HEK293T (cell line): ENCODE results near the gene TMEM204.

Source experiments
- CTCF ChIA-PET: fragments of 350-600 bp; formaldehyde crosslinking; extraction: SDS; loops from one replicate; lab custom pipeline; 2021; ENCODE audit warnings: antibody characterized with exemption, inconsistent platforms; lab: Yijun Ruan, JAX
- POLR2A ChIA-PET: fragments of 350-600 bp; formaldehyde crosslinking; extraction: SDS; loops from one replicate; lab custom pipeline; 2020; ENCODE audit warnings: antibody characterized with exemption, inconsistent platforms; lab: Yijun Ruan, JAX
- DNase-seq: peaks from one replicate; pipeline ENCODE4 v3.0.0; 2012; ENCODE audit warnings: mixed read lengths; ENCODE audit errors: extremely low spot score
- ARNT ChIP-seq: fragments of 450-650 bp; IDR thresholded peaks from 2 replicates; pipeline ENCODE4 v1.6.1; 2017; ENCODE audit warnings: mild to moderate bottlenecking
- BHLHE40 ChIP-seq: fragments of 450-650 bp; IDR thresholded peaks from 2 replicates; pipeline ENCODE4 v1.6.1; 2016; ENCODE audit warnings: mild to moderate bottlenecking, moderate library complexity, borderline replicate concordance
- CTBP1 ChIP-seq: fragments of 450-650 bp; IDR thresholded peaks from 2 replicates; pipeline ENCODE4 v1.6.1; 2016; ENCODE audit warnings: borderline replicate concordance
- ELF4 ChIP-seq: fragments of 450-650 bp; IDR thresholded peaks from 2 replicates; pipeline ENCODE4 v1.6.1; 2017; ENCODE audit warnings: antibody characterized with exemption
- FOXA1 ChIP-seq: fragments of 450-650 bp; IDR thresholded peaks from 2 replicates; pipeline ENCODE4 v1.6.1; 2016; ENCODE audit warnings: mild to moderate bottlenecking
- FOXK2 ChIP-seq: fragments of 450-650 bp; IDR thresholded peaks from 2 replicates; pipeline ENCODE4 v1.6.1; 2016; ENCODE audit warnings: mild to moderate bottlenecking
- FOXM1 ChIP-seq: fragments of 450-650 bp; IDR thresholded peaks from 2 replicates; pipeline ENCODE4 v1.6.1; 2017; ENCODE audit warnings: mild to moderate bottlenecking, borderline replicate concordance
- HDGF ChIP-seq: fragments of 450-650 bp; IDR thresholded peaks from 2 replicates; pipeline ENCODE4 v1.6.1; 2017; ENCODE audit warnings: antibody characterized with exemption, borderline replicate concordance
- L3MBTL2 ChIP-seq: fragments of 450-650 bp; conservative IDR thresholded peaks from 2 replicates; pipeline ENCODE4 v1.6.1; 2016; ENCODE audit warnings: mild to moderate bottlenecking
- LEF1 ChIP-seq: fragments of 450-650 bp; IDR thresholded peaks from 2 replicates; pipeline ENCODE4 v1.6.1; 2017; ENCODE audit warnings: mild to moderate bottlenecking, borderline replicate concordance
- NFRKB ChIP-seq: fragments of 450-650 bp; IDR thresholded peaks from 2 replicates; pipeline ENCODE4 v1.6.1; 2016; ENCODE audit warnings: mild to moderate bottlenecking, moderate library complexity
- PKNOX1 ChIP-seq: fragments of 450-650 bp; IDR thresholded peaks from 2 replicates; pipeline ENCODE4 v1.6.1; 2016
- SP1 ChIP-seq: fragments of 450-650 bp; IDR thresholded peaks from 2 replicates; pipeline ENCODE4 v1.6.1; 2017
- SUZ12 ChIP-seq: fragments of 450-650 bp; IDR thresholded peaks from 2 replicates; pipeline ENCODE4 v1.6.1; 2016; ENCODE audit warnings: mild to moderate bottlenecking
- TARDBP ChIP-seq: fragments of 450-650 bp; IDR thresholded peaks from 2 replicates; pipeline ENCODE4 v1.6.1; 2016
- ZNF384 ChIP-seq: fragments of 450-650 bp; IDR thresholded peaks from 2 replicates; pipeline ENCODE4 v1.6.1; 2016

Gene TMEM204

GRCh38 chr16:1518626-1519135 is 14.8 kb upstream of the TMEM204 start:
- ChIA-PET CTCF (no interaction called here), POLR2A (no interaction called here)
- TF ChIP-seq FOXM1, result no peak
- no peak for TF ChIP-seq HDGF
- TF ChIP-seq ARNT, result no peak
- no peak for TF ChIP-seq TARDBP
- TF ChIP-seq ZNF384, result no peak
- TF ChIP-seq SP1, result no peak
- no peak for DNase-seq

GRCh38 chr16:1519831-1520230 is 13.6 kb upstream of the TMEM204 start:
- no peak for DNase-seq
- ChIA-PET POLR2A (no interaction called here), CTCF (interaction anchor here (0.7 kb wide), 1 partner anchor 621 kb away, joined by 3 read pairs; no protein-coding TSS in a partner anchor)
- no peak for TF ChIP-seq FOXM1
- no peak for TF ChIP-seq ARNT
- TF ChIP-seq FOXA1, result no peak
- TF ChIP-seq TARDBP, result no peak
- no peak for TF ChIP-seq CTBP1
- no peak for TF ChIP-seq HDGF
- no peak for TF ChIP-seq NFRKB
- TF ChIP-seq ZNF384, result no peak
- no peak for TF ChIP-seq SP1

GRCh38 chr16:1520461-1520860 is 13.0 kb upstream of the TMEM204 start:
- DNase-seq, result no peak
- TF ChIP-seq PKNOX1 (no peak), TARDBP (no peak)
- CTCF ChIA-PET, result interaction anchor here (0.7 kb wide), 1 partner anchor 620 kb away, joined by 3 read pairs; no protein-coding TSS in a partner anchor
- POLR2A ChIA-PET, result no interaction called here

GRCh38 chr16:1523581-1524245 is 9.8 kb upstream of the TMEM204 start:
- CTCF ChIA-PET, result no interaction called here
- no peak for DNase-seq
- TF ChIP-seq BHLHE40, result no peak
- no peak for TF ChIP-seq ARNT
- no peak for TF ChIP-seq SUZ12
- no peak for TF ChIP-seq LEF1
- no peak for TF ChIP-seq L3MBTL2
- TF ChIP-seq ZNF384, result no peak
- no peak for TF ChIP-seq SP1
- TF ChIP-seq FOXK2, result no peak
- TF ChIP-seq CTBP1, result no peak
- POLR2A ChIA-PET, result no interaction called here

GRCh38 chr16:1524366-1524765 is 9.1 kb upstream of the TMEM204 start:
- no peak for DNase-seq
- no peak for TF ChIP-seq TARDBP
- no peak for TF ChIP-seq FOXA1
- no peak for TF ChIP-seq SUZ12
- no peak for TF ChIP-seq LEF1
- TF ChIP-seq FOXK2, result no peak
- no peak for TF ChIP-seq BHLHE40
- no peak for TF ChIP-seq SP1
- TF ChIP-seq FOXM1, result no peak
- TF ChIP-seq L3MBTL2, result no peak
- no peak for TF ChIP-seq ELF4
- no peak for TF ChIP-seq CTBP1
- no peak for TF ChIP-seq HDGF
- TF ChIP-seq ZNF384, result no peak
- no peak for TF ChIP-seq PKNOX1
- no peak for TF ChIP-seq ARNT
- no peak for TF ChIP-seq NFRKB
- CTCF ChIA-PET, result no interaction called here
- POLR2A ChIA-PET, result no interaction called here

- ChIA-PET POLR2A (no interaction called here), CTCF (no interaction called here)
- no peak for DNase-seq
- TF ChIP-seq SP1 (no peak), SUZ12 (no peak), ELF4 (no peak), HDGF (no peak), L3MBTL2 (no peak), FOXA1 (no peak), CTBP1 (no peak), FOXK2 (no peak), FOXM1 (no peak), LEF1 (no peak), PKNOX1 (no peak), BHLHE40 (no peak), NFRKB (no peak), TARDBP (no peak), ARNT (no peak), ZNF384 (no peak)
These were observed 7.4 kb upstream of the TMEM204 start for GRCh38 chr16:1525871-1526607.
